Measurements from ENCODE around the gene CREB3L4.
"Not testable (repeated sequence)": the region's sequence is repeated elsewhere in the genome, so short reads cannot be mapped to it uniquely, and the experiment has no call there.

The CREB3L4 gene

DNA sequence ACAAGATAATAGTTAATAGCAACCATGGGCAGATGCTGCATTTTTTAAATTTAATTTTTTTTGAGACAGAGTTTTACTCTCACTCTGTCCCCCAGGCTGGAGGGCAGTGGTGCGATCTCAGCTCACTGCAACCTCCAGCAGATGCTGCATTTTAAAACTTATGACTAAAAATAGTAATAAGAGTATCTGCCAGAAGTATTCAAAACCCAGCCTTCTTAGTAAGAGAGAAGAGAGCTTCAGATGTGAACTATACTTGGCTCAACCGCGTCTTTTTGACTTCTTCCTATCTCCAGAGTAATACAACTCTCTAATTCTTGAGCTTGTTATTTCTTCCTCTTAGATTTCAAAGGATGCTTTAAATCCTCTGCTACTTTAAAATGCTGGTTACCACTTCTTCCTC, 27.5 kb downstream of the CREB3L4 start:
- DNase-seq (ENCODE audit: low spot score) = no peak
- H3K27me3 ChIP-seq (ENCODE audit: control insufficient read depth in 3 of 3, insufficient read depth in 3 of 3, low read depth in 1 of 3, low read length in 3 of 3) = no peaks in the 10 kb centered on the region
- no peak overlapping the region for H2BK12ac ChIP-seq (ENCODE audit: low read length)
- no peak overlapping the region for H2AK5ac ChIP-seq (ENCODE audit: low read depth, low read length)
- peaks cover 5% of the 10 kb centered on the region for H3K79me1 ChIP-seq (ENCODE audit: low read depth, low read length)
- no peak overlapping the region for H2BK15ac ChIP-seq (ENCODE audit: low read length)
- no peak overlapping the region for H3K4me2 ChIP-seq (ENCODE audit: insufficient read depth, low read length, poor library complexity, severe bottlenecking)
- no peak overlapping the region for H2BK120ac ChIP-seq (ENCODE audit: low read depth, low read length)
- H3K9me3 ChIP-seq (replicated peaks in 1 of 2; ENCODE audit: control insufficient read depth in 2 of 2, insufficient read depth in 1 of 2, low read depth in 1 of 2, low read length in 2 of 2) = peaks cover 3 to 6% of the 10 kb centered on the region in 2 donors
- no peak overlapping the region for H3K4me3 ChIP-seq (ENCODE audit: low read length in 2 of 2)
- no peak overlapping the region for H2BK5ac ChIP-seq (ENCODE audit: low read length)
- H3K14ac ChIP-seq (ENCODE audit: low read length) = no peak overlapping the region
- peaks cover 3 to 8% of the 10 kb centered on the region in 2 donors for H3K4me1 ChIP-seq (ENCODE audit: control insufficient read depth in 2 of 2, insufficient read depth in 1 of 2, low read depth in 1 of 2, low read length in 2 of 2)
- H3K23ac ChIP-seq (ENCODE audit: low read depth, low read length, poor library complexity) = no peak overlapping the region
- H4K8ac ChIP-seq (ENCODE audit: low read depth, low read length) = no peak overlapping the region
- H3K9ac ChIP-seq (ENCODE audit: low read depth, low read length, poor library complexity) = no peak overlapping the region
- WGBS, 2 donors (ENCODE audit: extremely low coverage in 2 of 2, insufficient read length in 2 of 2, insufficient replicate concordance in 1 of 2) = no CpG with 5 or more reads among the region's 3 CpGs
- H3K27ac ChIP-seq (replicated peaks; ENCODE audit: low read length) = no peak overlapping the region
- no peak overlapping the region for H3K4ac ChIP-seq (ENCODE audit: low read length)
- no peak overlapping the region for H4K91ac ChIP-seq (ENCODE audit: low read depth, low read length, poor library complexity)
- H3K36me3 ChIP-seq (replicated peaks in 1 of 2; ENCODE audit: control insufficient read depth in 2 of 2, insufficient read depth in 2 of 2, low read length in 2 of 2) = peaks cover 25 to 45% of the 10 kb centered on the region in 2 donors
- no peak overlapping the region for H2AFZ ChIP-seq (ENCODE audit: low read length)
- H3K18ac ChIP-seq (ENCODE audit: low read length) = no peak overlapping the region

- no peak overlapping the region for H3K27ac ChIP-seq (replicated peaks; ENCODE audit: low read length)
- DNase-seq (ENCODE audit: low spot score) = no peak
- no CpG with 5 or more reads among the region's 11 CpGs for WGBS, 2 donors (ENCODE audit: extremely low coverage in 2 of 2, insufficient read length in 2 of 2, insufficient replicate concordance in 1 of 2)
Measured at GRCh38 chr1:153995640-153996039, 27.9 kb downstream of the CREB3L4 start.

GRCh38 chr1:153996882-153997281, 29.2 kb downstream of the CREB3L4 start:
- not testable (repeated sequence) for H4K91ac ChIP-seq (ENCODE audit: low read depth, low read length, poor library complexity); H3K4me1 ChIP-seq (ENCODE audit: control insufficient read depth in 2 of 2, insufficient read depth in 1 of 2, low read depth in 1 of 2, low read length in 2 of 2); H3K79me1 ChIP-seq (ENCODE audit: low read depth, low read length); H3K4me3 ChIP-seq (ENCODE audit: low read length in 2 of 2); H3K4ac ChIP-seq (ENCODE audit: low read length); H3K27me3 ChIP-seq (ENCODE audit: control insufficient read depth in 3 of 3, insufficient read depth in 3 of 3, low read depth in 1 of 3, low read length in 3 of 3); H2BK15ac ChIP-seq (ENCODE audit: low read length); H2AK5ac ChIP-seq (ENCODE audit: low read depth, low read length); H2BK12ac ChIP-seq (ENCODE audit: low read length); H2BK120ac ChIP-seq (ENCODE audit: low read depth, low read length); H3K9me3 ChIP-seq (replicated peaks in 1 of 2; ENCODE audit: control insufficient read depth in 2 of 2, insufficient read depth in 1 of 2, low read depth in 1 of 2, low read length in 2 of 2); H3K23ac ChIP-seq (ENCODE audit: low read depth, low read length, poor library complexity); H2AFZ ChIP-seq (ENCODE audit: low read length); H3K27ac ChIP-seq (replicated peaks; ENCODE audit: low read length); H2BK5ac ChIP-seq (ENCODE audit: low read length); H4K8ac ChIP-seq (ENCODE audit: low read depth, low read length); DNase-seq (ENCODE audit: low spot score); H3K18ac ChIP-seq (ENCODE audit: low read length); H3K14ac ChIP-seq (ENCODE audit: low read length); H3K4me2 ChIP-seq (ENCODE audit: insufficient read depth, low read length, poor library complexity, severe bottlenecking); H3K9ac ChIP-seq (ENCODE audit: low read depth, low read length, poor library complexity)
- no CpG with 5 or more reads among the region's 10 CpGs for WGBS, 2 donors (ENCODE audit: extremely low coverage in 2 of 2, insufficient read length in 2 of 2, insufficient replicate concordance in 1 of 2)
- H3K36me3 ChIP-seq (replicated peaks in 1 of 2; ENCODE audit: control insufficient read depth in 2 of 2, insufficient read depth in 2 of 2, low read length in 2 of 2) = peaks cover 23 to 36% of the 10 kb centered on the region in 2 donors

More at GRCh38 chr1:153995640-153996039, 27.9 kb downstream of the CREB3L4 start:
- H3K14ac ChIP-seq (ENCODE audit: low read length) = no peak overlapping the region
- H2AFZ ChIP-seq (ENCODE audit: low read length) = no peak overlapping the region
- H3K4me1 ChIP-seq (ENCODE audit: control insufficient read depth in 2 of 2, insufficient read depth in 1 of 2, low read depth in 1 of 2, low read length in 2 of 2) = peaks cover 3 to 8% of the 10 kb centered on the region in 2 donors
- H4K91ac ChIP-seq (ENCODE audit: low read depth, low read length, poor library complexity) = no peak overlapping the region
- H3K4me2 ChIP-seq (ENCODE audit: insufficient read depth, low read length, poor library complexity, severe bottlenecking) = no peak overlapping the region
- no peak overlapping the region for H4K8ac ChIP-seq (ENCODE audit: low read depth, low read length)
- H3K4me3 ChIP-seq (ENCODE audit: low read length in 2 of 2) = no peak overlapping the region
- no peak overlapping the region for H3K4ac ChIP-seq (ENCODE audit: low read length)
- no peak overlapping the region for H2AK5ac ChIP-seq (ENCODE audit: low read depth, low read length)
- H3K23ac ChIP-seq (ENCODE audit: low read depth, low read length, poor library complexity) = no peak overlapping the region
- H3K79me1 ChIP-seq (ENCODE audit: low read depth, low read length) = peaks cover 5% of the 10 kb centered on the region
- no peak overlapping the region for H3K18ac ChIP-seq (ENCODE audit: low read length)
- peaks cover 3 to 6% of the 10 kb centered on the region in 2 donors for H3K9me3 ChIP-seq (replicated peaks in 1 of 2; ENCODE audit: control insufficient read depth in 2 of 2, insufficient read depth in 1 of 2, low read depth in 1 of 2, low read length in 2 of 2)
- H2BK12ac ChIP-seq (ENCODE audit: low read length) = no peak overlapping the region
- peaks cover 25 to 45% of the 10 kb centered on the region in 2 donors for H3K36me3 ChIP-seq (replicated peaks in 1 of 2; ENCODE audit: control insufficient read depth in 2 of 2, insufficient read depth in 2 of 2, low read length in 2 of 2)
- H3K27me3 ChIP-seq (ENCODE audit: control insufficient read depth in 3 of 3, insufficient read depth in 3 of 3, low read depth in 1 of 3, low read length in 3 of 3) = no peaks in the 10 kb centered on the region
- H3K9ac ChIP-seq (ENCODE audit: low read depth, low read length, poor library complexity) = no peak overlapping the region
- H2BK5ac ChIP-seq (ENCODE audit: low read length) = no peak overlapping the region
- H2BK15ac ChIP-seq (ENCODE audit: low read length) = no peak overlapping the region
- no peak overlapping the region for H2BK120ac ChIP-seq (ENCODE audit: low read depth, low read length)

- Histone ChIP-seq H3K4me2 (ENCODE audit: insufficient read depth, low read length, poor library complexity, severe bottlenecking) (no peak overlapping the region), H3K4ac (ENCODE audit: low read length) (no peak overlapping the region), H2AK5ac (ENCODE audit: low read depth, low read length) (no peak overlapping the region), H2BK120ac (ENCODE audit: low read depth, low read length) (no peak overlapping the region), H4K8ac (ENCODE audit: low read depth, low read length) (no peak overlapping the region), H2BK5ac (ENCODE audit: low read length) (no peak overlapping the region), H3K4me1 (ENCODE audit: control insufficient read depth in 2 of 2, insufficient read depth in 1 of 2, low read depth in 1 of 2, low read length in 2 of 2) (peaks cover 0 to 6% of the 10 kb centered on the region in 2 donors), H3K79me1 (ENCODE audit: low read depth, low read length) (no peaks in the 10 kb centered on the region), H3K27ac (replicated peaks; ENCODE audit: low read length) (no peak overlapping the region), H3K9me3 (replicated peaks in 1 of 2; ENCODE audit: control insufficient read depth in 2 of 2, insufficient read depth in 1 of 2, low read depth in 1 of 2, low read length in 2 of 2) (peaks cover 3% of the 10 kb centered on the region in 2 donors), H3K4me3 (ENCODE audit: low read length in 2 of 2) (no peak overlapping the region), H3K27me3 (ENCODE audit: control insufficient read depth in 3 of 3, insufficient read depth in 3 of 3, low read depth in 1 of 3, low read length in 3 of 3) (no peaks in the 10 kb centered on the region), H2BK12ac (ENCODE audit: low read length) (no peak overlapping the region), H2AFZ (ENCODE audit: low read length) (no peak overlapping the region), H3K23ac (ENCODE audit: low read depth, low read length, poor library complexity) (no peak overlapping the region), H3K18ac (ENCODE audit: low read length) (no peak overlapping the region), H2BK15ac (ENCODE audit: low read length) (no peak overlapping the region), H3K36me3 (replicated peaks in 1 of 2; ENCODE audit: control insufficient read depth in 2 of 2, insufficient read depth in 2 of 2, low read length in 2 of 2) (peaks cover 3 to 4% of the 10 kb centered on the region in 2 donors), H3K9ac (ENCODE audit: low read depth, low read length, poor library complexity) (no peak overlapping the region), H4K91ac (ENCODE audit: low read depth, low read length, poor library complexity) (no peak overlapping the region), H3K14ac (ENCODE audit: low read length) (no peak overlapping the region)
- no peak for DNase-seq (ENCODE audit: low spot score)
- WGBS, 2 donors (ENCODE audit: extremely low coverage in 2 of 2, insufficient read length in 2 of 2, insufficient replicate concordance in 1 of 2) = no CpG with 5 or more reads among the region's 4 CpGs
Measured at GRCh38 chr1:154000420-154000819, 32.7 kb downstream of the CREB3L4 start.

All from neuronal stem cell (in vitro differentiated cells).